Panc1 (cell line): ENCODE measurements around the gene ADAR. TPM values are rescaled to one million over a fixed set of nuclear protein-coding genes. Genes with fewer than 3 reads are reported as not detected.

ENCODE experiments used
- ATAC-seq: fragments of 200-7000 bp; cut with Tn5 transposase; 2 replicates; pipeline ENCODE4 v1.9.1; 2020; ENCODE audit warnings: mild to moderate bottlenecking, moderate library complexity
- BruUV-seq: library from RNA; stranded (reverse); fragments of 400-500 nt; replicated peaks from 2 replicates; lab custom pipeline; 2021; lab: Mats Ljungman, UMichigan
- CTCF ChIA-PET: fragments of 300-600 bp; sonication (Branson Sonifier 250); formaldehyde crosslinking; loops from one replicate; lab custom pipeline; 2022; ENCODE audit warnings: antibody characterized with exemption; lab: Charles Lee
- POLR2A ChIA-PET: fragments of 300-600 bp; sonication (Branson Sonifier 250); formaldehyde crosslinking; loops from one replicate; lab custom pipeline; 2022; ENCODE audit warnings: antibody characterized with exemption; lab: Charles Lee
- DNase-seq: peaks from one replicate; pipeline ENCODE4 v3.0.0-alpha.2; 2010; ENCODE audit warnings: low read depth, low spot score
- H3K27ac ChIP-seq: 2 replicates; pipeline ENCODE4 v1.5.1; 2011; ENCODE audit warnings: mild to moderate bottlenecking, low read length, inconsistent platforms
- H3K27me3 ChIP-seq: fragments of 200-500 bp; sonication (Bioruptor generic); 2 replicates; pipeline ENCODE4 v1.6.0; 2014; ENCODE audit warnings: low read length, inconsistent platforms; ENCODE audit not compliant: control insufficient read depth, insufficient read depth
- H3K36me3 ChIP-seq: fragments of 200-500 bp; sonication (Bioruptor generic); 2 replicates; pipeline ENCODE4 v1.5.1; 2014; ENCODE audit warnings: inconsistent platforms, mild to moderate bottlenecking, low read length, moderate library complexity; ENCODE audit not compliant: control insufficient read depth, insufficient read depth
- H3K4me1 ChIP-seq: 2 replicates; pipeline ENCODE4 v1.5.1; 2011; ENCODE audit warnings: inconsistent platforms, mild to moderate bottlenecking, low read length, moderate library complexity; ENCODE audit not compliant: control insufficient read depth, insufficient read depth
- H3K4me3 ChIP-seq, 2 experiments: 2 replicates each; pipeline ENCODE4 v1.5.1; 2011 to 2012; ENCODE audit warnings: low read depth in 2 of 2, low read length in 2 of 2, mild to moderate bottlenecking in 2 of 2, inconsistent platforms in 1 of 2, moderate library complexity in 1 of 2
- H3K9me3 ChIP-seq: fragments of 200-500 bp; sonication (Bioruptor generic); 2 replicates; pipeline ENCODE4 v1.5.1; 2014; ENCODE audit warnings: low read depth, mild to moderate bottlenecking, inconsistent platforms, low read length, moderate library complexity; ENCODE audit not compliant: control insufficient read depth, insufficient read depth
- POLR2AphosphoS5 ChIP-seq: IDR thresholded peaks from 2 replicates; pipeline ENCODE4 v1.6.1; 2012; ENCODE audit warnings: mild to moderate bottlenecking, low read depth, low read length, moderate library complexity
- SIN3A ChIP-seq: IDR thresholded peaks from 2 replicates; pipeline ENCODE4 v1.6.1; 2012; ENCODE audit warnings: low read depth, mild to moderate bottlenecking, low read length, moderate library complexity, borderline replicate concordance; ENCODE audit not compliant: insufficient read depth
- TCF7L2 ChIP-seq: IDR thresholded peaks from 2 replicates; pipeline ENCODE4 v1.6.1; 2011; ENCODE audit warnings: mild to moderate bottlenecking, low read depth, low read length, inconsistent platforms
- in situ Hi-C: cut with HindIII; loops from 2 replicates; pipeline ENCODE4 v1.10.0; 2016; ENCODE audit warnings: low sequenced_read_pairs, low pct_unique_long_range_greater_than_20kb
- intact Hi-C: fragments of 100-400 bp; cut with micrococcal nuclease; formaldehyde crosslinking; loops from one replicate; pipeline ENCODE4 v1.10.0; 2022; ENCODE audit not compliant: unreplicated experiment
- total RNA-seq: library from RNA; stranded (reverse); gene quantifications from one replicate; pipeline ENCODE4 v1.2.1, GENCODE V29; 2021; ENCODE audit not compliant: unreplicated experiment
- TF ChIP-seq, protein P1 (sequence below): fragments of 450-650 bp; IDR thresholded peaks from 2 replicates; pipeline ENCODE4 v1.5.1; 2017; ENCODE audit warnings: mild to moderate bottlenecking
- TF ChIP-seq, protein P2 (sequence below), 2 experiments: IDR thresholded peaks; 2 replicates each; pipeline ENCODE4 v1.6.1; 2011 to 2012; ENCODE audit warnings: low read depth in 2 of 2, control low read depth in 1 of 2, low read length in 1 of 2, mild to moderate bottlenecking in 1 of 2, moderate library complexity in 1 of 2; ENCODE audit not compliant: insufficient read depth in 1 of 2

Gene ADAR
- total RNA-seq, 1 experiment from 2014 or later: 136 TPM

DNA sequence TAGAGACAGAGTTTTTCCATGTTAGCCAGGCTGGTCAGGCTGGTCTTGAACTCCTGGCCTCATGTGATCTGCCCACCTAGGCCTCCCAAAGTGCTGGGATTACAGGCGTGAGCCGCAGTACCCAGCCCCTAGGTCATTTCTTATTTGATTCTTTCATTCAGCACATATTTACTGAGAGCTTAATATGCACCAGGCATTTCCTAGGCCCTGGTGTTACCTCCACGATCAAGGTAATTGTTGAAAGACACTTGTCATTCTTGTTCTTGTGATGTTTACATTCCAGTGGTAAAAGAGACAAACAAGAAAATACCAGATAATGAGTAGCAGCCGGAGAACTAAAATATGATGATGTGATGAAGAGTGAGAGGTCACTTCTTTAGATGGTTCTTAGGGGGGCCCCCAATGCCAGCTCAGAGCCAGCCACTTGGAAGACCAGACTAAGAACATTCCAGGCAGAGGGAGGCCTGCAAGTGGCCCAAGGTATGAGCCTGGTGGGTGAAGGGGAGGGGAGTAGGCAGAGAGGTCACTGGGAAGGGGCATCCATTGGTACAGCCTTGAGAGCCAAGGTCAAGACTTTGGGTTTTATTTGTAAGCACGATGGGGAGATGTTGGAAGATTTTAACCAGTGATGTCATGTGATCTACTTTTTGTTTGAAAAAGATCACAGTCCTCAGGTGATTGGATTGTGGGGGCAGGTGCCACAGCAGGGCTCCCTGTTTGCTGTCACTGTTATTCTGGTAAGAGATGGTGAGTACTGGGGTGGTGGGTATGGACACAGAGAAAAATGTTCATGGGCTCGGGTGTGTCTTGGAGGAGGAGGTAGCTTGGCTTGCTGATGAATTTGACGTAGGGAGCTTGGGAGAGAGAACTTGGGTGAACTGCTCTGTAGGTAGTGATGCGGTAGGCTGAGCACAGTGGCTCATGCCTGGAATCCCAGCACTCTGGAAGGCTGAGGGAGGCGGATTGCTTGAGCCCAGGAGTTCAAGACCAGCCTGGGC is 68.2 kb downstream of the ADAR start:
- no peaks in the 10 kb centered on the region for H3K9me3 ChIP-seq
- H3K4me3 ChIP-seq: no peak overlapping the region
- in situ Hi-C loops (no loop called here), intact Hi-C loops (loop anchor here (5.0 kb wide), 1 partner anchor 47 kb away; no protein-coding TSS in a partner anchor)
- H3K27me3 ChIP-seq: peaks cover 2% of the 10 kb centered on the region; the same call in 1 of the 2 replicates
- H3K27ac ChIP-seq: no peak overlapping the region
- ATAC-seq: no peak
- no peaks in the 10 kb centered on the region for H3K36me3 ChIP-seq
- no peak for DNase-seq
- BruUV-seq: no TSS peak
- TF ChIP-seq SIN3A (no peak), POLR2AphosphoS5 (no peak), TCF7L2 (no peak)
- TF ChIP-seq, protein P1, sequence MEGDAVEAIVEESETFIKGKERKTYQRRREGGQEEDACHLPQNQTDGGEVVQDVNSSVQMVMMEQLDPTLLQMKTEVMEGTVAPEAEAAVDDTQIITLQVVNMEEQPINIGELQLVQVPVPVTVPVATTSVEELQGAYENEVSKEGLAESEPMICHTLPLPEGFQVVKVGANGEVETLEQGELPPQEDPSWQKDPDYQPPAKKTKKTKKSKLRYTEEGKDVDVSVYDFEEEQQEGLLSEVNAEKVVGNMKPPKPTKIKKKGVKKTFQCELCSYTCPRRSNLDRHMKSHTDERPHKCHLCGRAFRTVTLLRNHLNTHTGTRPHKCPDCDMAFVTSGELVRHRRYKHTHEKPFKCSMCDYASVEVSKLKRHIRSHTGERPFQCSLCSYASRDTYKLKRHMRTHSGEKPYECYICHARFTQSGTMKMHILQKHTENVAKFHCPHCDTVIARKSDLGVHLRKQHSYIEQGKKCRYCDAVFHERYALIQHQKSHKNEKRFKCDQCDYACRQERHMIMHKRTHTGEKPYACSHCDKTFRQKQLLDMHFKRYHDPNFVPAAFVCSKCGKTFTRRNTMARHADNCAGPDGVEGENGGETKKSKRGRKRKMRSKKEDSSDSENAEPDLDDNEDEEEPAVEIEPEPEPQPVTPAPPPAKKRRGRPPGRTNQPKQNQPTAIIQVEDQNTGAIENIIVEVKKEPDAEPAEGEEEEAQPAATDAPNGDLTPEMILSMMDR: no peak
- TF ChIP-seq, protein P2, sequence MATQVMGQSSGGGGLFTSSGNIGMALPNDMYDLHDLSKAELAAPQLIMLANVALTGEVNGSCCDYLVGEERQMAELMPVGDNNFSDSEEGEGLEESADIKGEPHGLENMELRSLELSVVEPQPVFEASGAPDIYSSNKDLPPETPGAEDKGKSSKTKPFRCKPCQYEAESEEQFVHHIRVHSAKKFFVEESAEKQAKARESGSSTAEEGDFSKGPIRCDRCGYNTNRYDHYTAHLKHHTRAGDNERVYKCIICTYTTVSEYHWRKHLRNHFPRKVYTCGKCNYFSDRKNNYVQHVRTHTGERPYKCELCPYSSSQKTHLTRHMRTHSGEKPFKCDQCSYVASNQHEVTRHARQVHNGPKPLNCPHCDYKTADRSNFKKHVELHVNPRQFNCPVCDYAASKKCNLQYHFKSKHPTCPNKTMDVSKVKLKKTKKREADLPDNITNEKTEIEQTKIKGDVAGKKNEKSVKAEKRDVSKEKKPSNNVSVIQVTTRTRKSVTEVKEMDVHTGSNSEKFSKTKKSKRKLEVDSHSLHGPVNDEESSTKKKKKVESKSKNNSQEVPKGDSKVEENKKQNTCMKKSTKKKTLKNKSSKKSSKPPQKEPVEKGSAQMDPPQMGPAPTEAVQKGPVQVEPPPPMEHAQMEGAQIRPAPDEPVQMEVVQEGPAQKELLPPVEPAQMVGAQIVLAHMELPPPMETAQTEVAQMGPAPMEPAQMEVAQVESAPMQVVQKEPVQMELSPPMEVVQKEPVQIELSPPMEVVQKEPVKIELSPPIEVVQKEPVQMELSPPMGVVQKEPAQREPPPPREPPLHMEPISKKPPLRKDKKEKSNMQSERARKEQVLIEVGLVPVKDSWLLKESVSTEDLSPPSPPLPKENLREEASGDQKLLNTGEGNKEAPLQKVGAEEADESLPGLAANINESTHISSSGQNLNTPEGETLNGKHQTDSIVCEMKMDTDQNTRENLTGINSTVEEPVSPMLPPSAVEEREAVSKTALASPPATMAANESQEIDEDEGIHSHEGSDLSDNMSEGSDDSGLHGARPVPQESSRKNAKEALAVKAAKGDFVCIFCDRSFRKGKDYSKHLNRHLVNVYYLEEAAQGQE (IDR thresholded peaks at IDR 0.05; ENCODE audit: insufficient read depth in 1 of 2, low read depth in 2 of 2, low read length in 1 of 2): no peak
- H3K4me1 ChIP-seq: no peaks in the 10 kb centered on the region
- POLR2A ChIA-PET: no interaction called here
- CTCF ChIA-PET: interaction anchor here (0.7 kb wide), 1 partner anchor 325 kb away, joined by 12 read pairs; no protein-coding TSS in a partner anchor

DNA sequence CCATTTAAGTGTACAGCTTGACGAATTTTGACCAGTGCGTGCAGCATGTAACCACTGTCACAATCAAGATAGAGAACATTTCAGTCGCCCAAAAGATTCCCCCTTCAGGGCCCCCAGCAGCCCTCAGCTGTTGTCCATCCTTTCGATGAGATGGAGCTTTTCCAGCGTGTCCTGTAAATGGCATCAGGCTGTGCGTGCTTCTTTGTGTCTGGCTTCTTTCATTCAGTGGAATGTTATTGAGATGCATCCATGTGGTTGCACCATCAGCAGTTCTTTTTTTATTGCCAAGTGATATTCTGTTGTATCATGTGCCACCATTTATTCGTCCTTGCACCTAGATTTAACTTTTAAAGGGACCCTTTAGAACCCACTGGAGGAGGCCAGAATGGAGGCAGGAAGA is 71.4 kb downstream of the ADAR start:
- no peaks in the 10 kb centered on the region for H3K36me3 ChIP-seq
- ChIA-PET POLR2A (no interaction called here), CTCF (no interaction called here)
- no peaks in the 10 kb centered on the region for H3K4me1 ChIP-seq
- ATAC-seq (no peak), DNase-seq (no peak)
- no peak for TF ChIP-seq SIN3A
- TF ChIP-seq, protein P2 (IDR thresholded peaks at IDR 0.05; ENCODE audit: insufficient read depth in 1 of 2, low read depth in 2 of 2, low read length in 1 of 2): no peak
- TF ChIP-seq, protein P1: no peak
- no peak overlapping the region for H3K27ac ChIP-seq
- BruUV-seq: no TSS peak
- in situ Hi-C loops: no loop called here
- H3K4me3 ChIP-seq: no peak overlapping the region
- no peaks in the 10 kb centered on the region for H3K9me3 ChIP-seq
- intact Hi-C loops: loop anchor here (5.0 kb wide), 1 partner anchor 44 kb away; no protein-coding TSS in a partner anchor
- peaks cover 2% of the 10 kb centered on the region; the same call in 1 of the 2 replicates for H3K27me3 ChIP-seq
